PC-3 (cell line): ENCODE results near the gene RNF38. TPM values are rescaled to one million over a fixed set of nuclear protein-coding genes. Genes with fewer than 3 reads are reported as not detected.

Source experiments
- ATAC-seq: fragments of 200-7000 bp; cut with Tn5 transposase; 2 replicates; pipeline ENCODE4 v1.9.1; 2020; ENCODE audit warnings: mild to moderate bottlenecking, moderate library complexity
- BruUV-seq: library from RNA; stranded (reverse); fragments of 400-500 nt; replicated peaks from 2 replicates; lab custom pipeline; 2021; lab: Mats Ljungman, UMichigan
- CTCF ChIA-PET: fragments of 300-600 bp; sonication (Branson Sonifier 250); formaldehyde crosslinking; loops from one replicate; lab custom pipeline; 2022; ENCODE audit warnings: antibody characterized with exemption; lab: Charles Lee
- POLR2A ChIA-PET: fragments of 300-600 bp; sonication (Branson Sonifier 250); formaldehyde crosslinking; loops from one replicate; lab custom pipeline; 2022; ENCODE audit warnings: antibody characterized with exemption; ENCODE audit not compliant: unreplicated experiment; lab: Charles Lee
- DNase-seq: peaks from one replicate; pipeline ENCODE4 v3.0.0-alpha.2; 2015
- H2AFZ ChIP-seq: fragments of 300-600 bp; sonication (generic); 2 replicates; pipeline ENCODE4 v1.6.0; 2016; ENCODE audit warnings: antibody characterized with exemption, low read length
- H3F3A ChIP-seq: fragments of 300-600 bp; sonication (generic); one replicate; pipeline ENCODE4 v1.6.0; 2017; ENCODE audit warnings: antibody characterized with exemption, low read length, control low read depth, mild to moderate bottlenecking; ENCODE audit not compliant: unreplicated experiment
- H3K27ac ChIP-seq: fragments of 300-600 bp; sonication (generic); 2 replicates; pipeline ENCODE4 v1.5.1; 2016; ENCODE audit warnings: mild to moderate bottlenecking, low read length
- H3K27me3 ChIP-seq: fragments of 300-600 bp; sonication (generic); 2 replicates; pipeline ENCODE4 v1.6.1; 2016; ENCODE audit warnings: low read length, mixed read lengths
- H3K36me3 ChIP-seq: fragments of 300-600 bp; sonication (generic); 2 replicates; pipeline ENCODE4 v1.6.1; 2016; ENCODE audit warnings: low read depth, mixed run types, low read length, mixed read lengths
- H3K4me1 ChIP-seq: fragments of 300-600 bp; sonication (generic); 2 replicates; pipeline ENCODE4 v1.5.1; 2016; ENCODE audit warnings: low read length; ENCODE audit not compliant: insufficient read depth
- H3K4me2 ChIP-seq: fragments of 300-600 bp; sonication (generic); 2 replicates; pipeline ENCODE4 v1.6.0; 2016; ENCODE audit warnings: low read length
- H3K4me3 ChIP-seq: fragments of 300-600 bp; sonication (generic); 2 replicates; pipeline ENCODE4 v1.5.1; 2016; ENCODE audit warnings: mild to moderate bottlenecking, low read length, mixed read lengths
- H3K79me2 ChIP-seq: fragments of 300-600 bp; sonication (generic); 2 replicates; pipeline ENCODE4 v1.6.1; 2017; ENCODE audit warnings: low read length, mixed read lengths
- H3K9ac ChIP-seq: fragments of 300-600 bp; sonication (generic); 2 replicates; pipeline ENCODE4 v1.6.0; 2016; ENCODE audit warnings: mild to moderate bottlenecking, low read length
- H3K9me2 ChIP-seq: fragments of 300-600 bp; sonication (generic); replicated peaks from 2 replicates; pipeline ENCODE4 v1.6.1; 2016; ENCODE audit warnings: mixed run types, low read length, mixed read lengths
- H3K9me3 ChIP-seq: fragments of 300-600 bp; sonication (generic); 2 replicates; pipeline ENCODE4 v1.6.1; 2016; ENCODE audit warnings: low read length, mixed read lengths
- H4K20me1 ChIP-seq: fragments of 300-600 bp; sonication (generic); 2 replicates; pipeline ENCODE4 v1.6.1; 2016; ENCODE audit warnings: low read length, mixed read lengths
- EZH2 ChIP-seq: fragments of 300-600 bp; sonication (generic); IDR thresholded peaks from one replicate; pipeline ENCODE4 v1.6.1; 2017; ENCODE audit warnings: antibody characterized with exemption, mild to moderate bottlenecking, low read length; ENCODE audit not compliant: unreplicated experiment
- EZH2phosphoT487 ChIP-seq: fragments of 300-600 bp; sonication (generic); IDR thresholded peaks from 2 replicates; pipeline ENCODE4 v1.6.1; 2018; ENCODE audit warnings: mild to moderate bottlenecking, antibody characterized with exemption, low read length, borderline replicate concordance
- intact Hi-C: fragments of 100-400 bp; cut with micrococcal nuclease; formaldehyde crosslinking; loops from 2 replicates; pipeline ENCODE4 v1.9.0; 2023
- total RNA-seq: library from RNA; depleted of rRNA; stranded (reverse); fragments of >200 nt; gene quantifications from 2 replicates; pipeline ENCODE4 v1.2.3, GENCODE V29; 2014
- TF ChIP-seq, protein P1 (sequence below): fragments of 300-600 bp; sonication (generic); conservative IDR thresholded peaks from 2 replicates; pipeline ENCODE4 v1.5.1; 2017; ENCODE audit warnings: antibody characterized with exemption, low read depth, mild to moderate bottlenecking, low read length

The RNF38 gene
- total RNA-seq, 1 experiment from 2014 or later = 4.3 TPM

GRCh38 chr9:36341936-36342577, 58.0 kb downstream of the RNF38 start:
- Histone ChIP-seq H3K9me3 (no peaks in the 10 kb centered on the region), H3K79me2 (no peaks in the 10 kb centered on the region), H3K9ac (no peak overlapping the region), H3K4me2 (no peak overlapping the region), H3K4me1 (no peaks in the 10 kb centered on the region), H2AFZ (no peak overlapping the region), H3K4me3 (no peak overlapping the region), H3K27ac (no peak overlapping the region), H3K36me3 (peaks cover 11% of the 10 kb centered on the region), H4K20me1 (no peaks in the 10 kb centered on the region), H3K27me3 (no peaks in the 10 kb centered on the region), H3F3A (no peaks in the 10 kb centered on the region), H3K9me2 (no peaks in the 10 kb centered on the region)
- intact Hi-C loops = no loop called here
- DNase-seq (no peak), ATAC-seq (no peak)
- POLR2A ChIA-PET = no interaction called here
- no TSS peak for BruUV-seq
- CTCF ChIA-PET = no interaction called here
- TF ChIP-seq EZH2 = no peak

DNA sequence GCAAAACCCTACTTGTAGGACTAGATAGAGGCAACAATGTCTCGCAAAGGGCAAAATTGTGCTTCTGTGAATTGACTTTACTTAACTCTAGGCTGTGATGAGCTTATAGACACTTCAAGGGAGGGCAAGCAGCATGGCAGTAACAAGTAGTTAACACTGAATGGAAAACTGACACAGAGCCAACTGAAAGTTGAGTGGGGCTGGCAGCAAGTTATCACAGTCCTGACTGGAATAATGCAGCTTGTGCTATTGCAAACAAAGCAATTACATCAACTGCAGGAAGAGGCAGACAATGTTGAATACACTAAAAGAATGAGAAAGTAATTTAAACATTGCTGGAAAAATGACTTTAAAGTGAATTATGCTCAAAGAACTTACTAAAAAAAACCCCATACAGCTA, 62.2 kb downstream of the RNF38 start:
- no peaks in the 10 kb centered on the region for H4K20me1 ChIP-seq
- H2AFZ ChIP-seq = no peak overlapping the region
- no peaks in the 10 kb centered on the region for H3K79me2 ChIP-seq
- H3F3A ChIP-seq = no peaks in the 10 kb centered on the region
- CTCF ChIA-PET = no interaction called here
- TF ChIP-seq, protein P1, sequence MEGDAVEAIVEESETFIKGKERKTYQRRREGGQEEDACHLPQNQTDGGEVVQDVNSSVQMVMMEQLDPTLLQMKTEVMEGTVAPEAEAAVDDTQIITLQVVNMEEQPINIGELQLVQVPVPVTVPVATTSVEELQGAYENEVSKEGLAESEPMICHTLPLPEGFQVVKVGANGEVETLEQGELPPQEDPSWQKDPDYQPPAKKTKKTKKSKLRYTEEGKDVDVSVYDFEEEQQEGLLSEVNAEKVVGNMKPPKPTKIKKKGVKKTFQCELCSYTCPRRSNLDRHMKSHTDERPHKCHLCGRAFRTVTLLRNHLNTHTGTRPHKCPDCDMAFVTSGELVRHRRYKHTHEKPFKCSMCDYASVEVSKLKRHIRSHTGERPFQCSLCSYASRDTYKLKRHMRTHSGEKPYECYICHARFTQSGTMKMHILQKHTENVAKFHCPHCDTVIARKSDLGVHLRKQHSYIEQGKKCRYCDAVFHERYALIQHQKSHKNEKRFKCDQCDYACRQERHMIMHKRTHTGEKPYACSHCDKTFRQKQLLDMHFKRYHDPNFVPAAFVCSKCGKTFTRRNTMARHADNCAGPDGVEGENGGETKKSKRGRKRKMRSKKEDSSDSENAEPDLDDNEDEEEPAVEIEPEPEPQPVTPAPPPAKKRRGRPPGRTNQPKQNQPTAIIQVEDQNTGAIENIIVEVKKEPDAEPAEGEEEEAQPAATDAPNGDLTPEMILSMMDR = no peak
- no peak for TF ChIP-seq EZH2phosphoT487
- TF ChIP-seq EZH2 = no peak
- BruUV-seq = no TSS peak
- H3K9me2 ChIP-seq = no peaks in the 10 kb centered on the region
- ATAC-seq (no peak), DNase-seq (no peak)
- H3K9me3 ChIP-seq = no peaks in the 10 kb centered on the region
- no peak overlapping the region for H3K27ac ChIP-seq
- no peaks in the 10 kb centered on the region for H3K27me3 ChIP-seq
- H3K36me3 ChIP-seq = peaks cover 12% of the 10 kb centered on the region
- POLR2A ChIA-PET = no interaction called here
- no peak overlapping the region for H3K9ac ChIP-seq
- intact Hi-C loops = no loop called here
- H3K4me1 ChIP-seq = no peaks in the 10 kb centered on the region
- no peak overlapping the region for H3K4me2 ChIP-seq
- H3K4me3 ChIP-seq = no peak overlapping the region

GRCh38 chr9:36337002-36337401, 63.1 kb downstream of the RNF38 start:
- no peaks in the 10 kb centered on the region for H3F3A ChIP-seq
- H3K4me1 ChIP-seq = no peaks in the 10 kb centered on the region
- no peaks in the 10 kb centered on the region for H3K9me2 ChIP-seq
- H3K36me3 ChIP-seq = peaks cover 9% of the 10 kb centered on the region
- no peaks in the 10 kb centered on the region for H3K9me3 ChIP-seq
- CTCF ChIA-PET = no interaction called here
- no peak overlapping the region for H3K4me3 ChIP-seq
- TF ChIP-seq EZH2 (no peak), EZH2phosphoT487 (no peak)
- TF ChIP-seq, protein P1 = no peak
- no peaks in the 10 kb centered on the region for H4K20me1 ChIP-seq
- no peak overlapping the region for H3K4me2 ChIP-seq
- POLR2A ChIA-PET = no interaction called here
- H2AFZ ChIP-seq = no peak overlapping the region
- BruUV-seq = no TSS peak
- no peak overlapping the region for H3K27ac ChIP-seq
- intact Hi-C loops = no loop called here
- no peaks in the 10 kb centered on the region for H3K27me3 ChIP-seq
- no peaks in the 10 kb centered on the region for H3K79me2 ChIP-seq
- DNase-seq = no peak
- no peak overlapping the region for H3K9ac ChIP-seq
- no peak for ATAC-seq
